Hepatocyte (in vitro differentiated cells): ENCODE data around the gene SLC16A5.

Experiments
- EZH2 ChIP-seq: fragments of 200-600 bp; sonication (generic); IDR thresholded peaks from 2 replicates; pipeline ENCODE4 v1.6.1; 2016; ENCODE audit warnings: antibody characterized with exemption, mild to moderate bottlenecking, borderline replicate concordance
- EZH2phosphoT487 ChIP-seq: fragments of 200-600 bp; sonication (generic); IDR thresholded peaks from one replicate; pipeline ENCODE4 v1.6.1; 2018; ENCODE audit warnings: antibody characterized with exemption, mild to moderate bottlenecking, low read depth, moderate library complexity; ENCODE audit not compliant: unreplicated experiment, severe bottlenecking
- TF ChIP-seq, protein P1 (sequence below): fragments of 200-600 bp; sonication (generic); IDR thresholded peaks from 2 replicates; pipeline ENCODE4 v1.5.1; 2016; ENCODE audit warnings: antibody characterized with exemption, mild to moderate bottlenecking; ENCODE audit not compliant: poor library complexity

DNA sequence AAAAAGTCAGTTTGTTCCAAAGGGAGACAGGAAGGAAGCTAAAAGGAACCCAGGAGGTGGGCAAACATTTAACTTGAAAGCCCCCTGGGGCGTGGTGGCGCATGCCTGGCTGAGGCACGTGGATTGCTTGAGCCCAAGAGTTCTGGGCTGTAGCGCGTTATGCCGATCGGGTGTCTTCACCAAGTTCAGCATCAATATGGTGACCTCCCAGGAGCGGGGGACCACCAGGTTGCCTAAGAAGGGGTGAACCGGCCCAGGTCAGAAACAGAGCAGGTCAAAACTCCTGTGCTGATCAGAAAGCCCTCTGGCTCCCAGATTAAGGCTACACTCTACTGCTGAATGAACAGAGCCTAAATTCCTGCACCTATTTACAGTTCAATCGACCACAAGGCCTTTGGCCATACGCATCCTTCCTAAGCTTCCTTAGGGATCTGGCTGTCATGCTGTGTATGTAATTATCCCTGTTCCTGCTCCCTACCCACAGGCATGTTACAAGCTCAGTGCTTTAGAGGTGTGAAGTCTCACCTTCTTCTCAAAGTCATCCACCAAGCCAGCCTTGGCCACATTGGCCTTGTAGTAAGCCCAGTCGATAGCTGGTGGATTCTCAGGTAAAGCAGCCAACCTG is 46.0 kb upstream of the SLC16A5 start:
- TF ChIP-seq, protein P1, sequence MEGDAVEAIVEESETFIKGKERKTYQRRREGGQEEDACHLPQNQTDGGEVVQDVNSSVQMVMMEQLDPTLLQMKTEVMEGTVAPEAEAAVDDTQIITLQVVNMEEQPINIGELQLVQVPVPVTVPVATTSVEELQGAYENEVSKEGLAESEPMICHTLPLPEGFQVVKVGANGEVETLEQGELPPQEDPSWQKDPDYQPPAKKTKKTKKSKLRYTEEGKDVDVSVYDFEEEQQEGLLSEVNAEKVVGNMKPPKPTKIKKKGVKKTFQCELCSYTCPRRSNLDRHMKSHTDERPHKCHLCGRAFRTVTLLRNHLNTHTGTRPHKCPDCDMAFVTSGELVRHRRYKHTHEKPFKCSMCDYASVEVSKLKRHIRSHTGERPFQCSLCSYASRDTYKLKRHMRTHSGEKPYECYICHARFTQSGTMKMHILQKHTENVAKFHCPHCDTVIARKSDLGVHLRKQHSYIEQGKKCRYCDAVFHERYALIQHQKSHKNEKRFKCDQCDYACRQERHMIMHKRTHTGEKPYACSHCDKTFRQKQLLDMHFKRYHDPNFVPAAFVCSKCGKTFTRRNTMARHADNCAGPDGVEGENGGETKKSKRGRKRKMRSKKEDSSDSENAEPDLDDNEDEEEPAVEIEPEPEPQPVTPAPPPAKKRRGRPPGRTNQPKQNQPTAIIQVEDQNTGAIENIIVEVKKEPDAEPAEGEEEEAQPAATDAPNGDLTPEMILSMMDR: no peak
- TF ChIP-seq EZH2 (no peak), EZH2phosphoT487 (no peak)
